Tibial nerve (tissue), 4 donors: ENCODE data around the gene PRUNE2. TPM values are rescaled to one million over a fixed set of nuclear protein-coding genes. Genes with fewer than 3 reads are reported as not detected.

ENCODE experiments used
- DNase-seq, 2 donors: peaks; one replicate each; pipeline ENCODE4 v3.0.0-alpha.2; 2019; ENCODE audit warnings: low spot score in 2 of 2
- H3K27ac ChIP-seq, 4 donors: fragments of 200-600 bp; sonication (generic) in 3 of 4; one replicate each; pipeline ENCODE4 v1.5.1; 2017 to 2019; ENCODE audit warnings: mild to moderate bottlenecking in 1 of 4
- H3K27me3 ChIP-seq, 2 donors: fragments of 200-600 bp; sonication (generic) in 1 of 2; one replicate each; pipeline versions ENCODE4 v1.5.1 to v1.6.0; 2017 to 2019
- H3K36me3 ChIP-seq, 3 donors: fragments of 200-600 bp; sonication (generic); one replicate each; pipeline ENCODE4 v1.5.1; 2018 to 2019
- H3K4me1 ChIP-seq, 4 donors: fragments of 200-600 bp; sonication (generic) in 3 of 4; one replicate each; pipeline ENCODE4 v1.5.1; 2017 to 2019
- H3K4me3 ChIP-seq, 4 donors: fragments of 200-600 bp; sonication (generic) in 3 of 4; one replicate each; pipeline ENCODE4 v1.5.1; 2017 to 2019; ENCODE audit warnings: mild to moderate bottlenecking in 1 of 4, moderate library complexity in 1 of 4
- H3K9me3 ChIP-seq, 4 donors: fragments of 200-600 bp; sonication (generic) in 3 of 4; one replicate each; pipeline ENCODE4 v1.5.1; 2017 to 2019
- EP300 ChIP-seq, 2 donors: sonication (generic); formaldehyde crosslinking; IDR thresholded peaks; one replicate each; pipeline ENCODE4 v1.6.1; 2017; ENCODE audit warnings: antibody characterized with exemption in 2 of 2, mild to moderate bottlenecking in 1 of 2
- POLR2A ChIP-seq, 2 donors: fragments of 450-650 bp; IDR thresholded peaks; one replicate each; pipeline ENCODE4 v1.6.1; 2017; ENCODE audit warnings: antibody characterized with exemption in 2 of 2, mild to moderate bottlenecking in 2 of 2, moderate library complexity in 2 of 2
- WGBS, 2 donors: methylation state at CpG; one replicate each; pipeline ENCODE4 v1.1.5; 2018; 5-methylcytosine and 5-hydroxymethylcytosine counted together
- total RNA-seq, 4 donors: library from RNA; depleted of rRNA; stranded (reverse); fragments of >200 nt; gene quantifications; one replicate each; pipeline ENCODE4 v1.1.0, GENCODE V29; 2016
- TF ChIP-seq, protein P1 (sequence below), 5 experiments: fragments of 200-600 bp in 3 of 5; fragments of 450-650 bp in 2 of 5; sonication (generic) in 3 of 5; IDR thresholded peaks; one replicate each; pipeline ENCODE4 v1.5.1; 2016 to 2019; ENCODE audit warnings: antibody characterized with exemption in 5 of 5, mild to moderate bottlenecking in 3 of 5, moderate library complexity in 2 of 5

Gene PRUNE2
- total RNA-seq, 4 donors from 2014 or later = 23.2 to 50.4 (median 24.2) TPM

DNA sequence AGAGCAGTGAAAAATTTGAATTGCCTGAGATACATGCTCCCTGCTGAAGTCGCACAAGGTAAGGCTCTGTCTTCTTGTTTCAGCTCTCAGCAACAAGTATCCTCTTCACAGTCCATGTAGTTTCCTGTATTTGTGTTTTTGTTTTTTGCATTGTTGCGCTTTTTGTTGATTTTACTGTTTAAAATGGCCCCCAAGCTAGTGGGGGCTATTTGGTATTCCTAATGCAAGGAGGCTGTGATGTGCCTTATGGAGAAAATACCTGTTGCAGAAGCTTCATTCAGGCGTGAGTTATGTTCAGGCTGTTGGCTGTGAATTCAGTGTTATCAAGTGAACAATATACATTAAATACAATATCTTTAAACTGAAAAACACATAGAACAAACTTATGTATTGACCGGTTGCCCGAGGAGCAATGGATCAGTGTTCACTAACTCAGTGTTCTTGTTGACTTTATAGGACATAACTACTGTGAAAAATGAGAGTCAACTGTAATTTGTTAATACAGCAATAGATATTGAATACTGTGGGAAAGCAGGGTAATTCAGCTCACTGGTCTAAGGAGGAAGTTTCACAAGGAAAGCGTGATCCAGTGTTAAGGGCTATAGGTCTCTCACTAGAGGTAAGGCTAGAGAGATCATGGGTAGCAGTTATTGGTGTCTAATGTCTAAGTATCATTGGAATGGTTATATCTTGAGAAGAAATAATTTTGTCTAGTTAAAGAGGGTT is 296.5 kb downstream of the PRUNE2 start:
- TF ChIP-seq, protein P1, sequence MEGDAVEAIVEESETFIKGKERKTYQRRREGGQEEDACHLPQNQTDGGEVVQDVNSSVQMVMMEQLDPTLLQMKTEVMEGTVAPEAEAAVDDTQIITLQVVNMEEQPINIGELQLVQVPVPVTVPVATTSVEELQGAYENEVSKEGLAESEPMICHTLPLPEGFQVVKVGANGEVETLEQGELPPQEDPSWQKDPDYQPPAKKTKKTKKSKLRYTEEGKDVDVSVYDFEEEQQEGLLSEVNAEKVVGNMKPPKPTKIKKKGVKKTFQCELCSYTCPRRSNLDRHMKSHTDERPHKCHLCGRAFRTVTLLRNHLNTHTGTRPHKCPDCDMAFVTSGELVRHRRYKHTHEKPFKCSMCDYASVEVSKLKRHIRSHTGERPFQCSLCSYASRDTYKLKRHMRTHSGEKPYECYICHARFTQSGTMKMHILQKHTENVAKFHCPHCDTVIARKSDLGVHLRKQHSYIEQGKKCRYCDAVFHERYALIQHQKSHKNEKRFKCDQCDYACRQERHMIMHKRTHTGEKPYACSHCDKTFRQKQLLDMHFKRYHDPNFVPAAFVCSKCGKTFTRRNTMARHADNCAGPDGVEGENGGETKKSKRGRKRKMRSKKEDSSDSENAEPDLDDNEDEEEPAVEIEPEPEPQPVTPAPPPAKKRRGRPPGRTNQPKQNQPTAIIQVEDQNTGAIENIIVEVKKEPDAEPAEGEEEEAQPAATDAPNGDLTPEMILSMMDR (IDR thresholded peaks at IDR 0.05) = no peak
- TF ChIP-seq EP300 (IDR thresholded peaks at IDR 0.05) (no peak), POLR2A (IDR thresholded peaks at IDR 0.05) (no peak)
- peak overlapping the region in 2 of 4 donors; percentile 2 to 42 for H3K27ac ChIP-seq

DNA sequence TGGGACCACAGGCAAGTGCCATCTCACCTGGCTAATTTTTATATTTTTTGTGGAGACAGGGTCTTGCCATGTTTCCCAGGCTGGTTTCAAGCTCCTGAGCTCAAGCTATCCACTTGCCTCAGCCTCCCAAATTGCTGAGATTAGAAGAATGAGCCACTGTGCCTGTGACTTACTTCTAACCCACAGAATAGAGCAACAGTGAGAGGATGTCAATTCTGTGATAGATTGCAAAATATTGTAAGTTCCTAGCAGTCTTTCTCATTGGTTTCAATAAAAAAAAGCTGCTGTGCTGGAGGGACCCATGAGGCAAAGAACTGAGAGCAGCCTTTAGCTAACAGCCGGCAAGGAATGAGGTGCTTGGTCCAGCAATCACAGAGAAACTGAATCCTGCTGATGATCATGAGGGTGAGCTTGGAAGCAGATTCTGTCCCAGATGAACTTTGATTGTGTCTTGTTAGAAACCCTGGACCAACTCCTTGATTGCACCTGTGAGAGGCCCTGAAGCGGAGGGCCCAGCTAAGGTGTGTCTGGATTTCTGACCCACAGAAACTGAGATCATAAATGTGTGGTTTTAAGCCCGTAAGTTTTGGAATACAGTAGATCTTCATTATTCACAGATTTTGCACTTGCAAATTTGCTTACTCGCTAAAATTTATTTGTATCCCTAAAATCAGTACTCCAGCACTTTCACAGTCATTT is 297.2 kb downstream of the PRUNE2 start:
- WGBS, 2 donors = 95 to 97% methylated on average over 4 of the region's 4 CpGs
- Histone ChIP-seq H3K4me3 (no peak overlapping the region), H3K4me1 (peaks cover 0 to 17% (median 8%) of the 10 kb centered on the region in 4 donors), H3K27me3 (no peaks in the 10 kb centered on the region), H3K36me3 (no peaks in the 10 kb centered on the region), H3K9me3 (no peaks in the 10 kb centered on the region), H3K27ac (no peak overlapping the region)
- DNase-seq = no peak
- TF ChIP-seq, protein P1 (IDR thresholded peaks at IDR 0.05) = no peak
- no peak for TF ChIP-seq EP300 (IDR thresholded peaks at IDR 0.05)
- TF ChIP-seq POLR2A (IDR thresholded peaks at IDR 0.05) = no peak

More for the DNA sequence above, 296.5 kb downstream of the PRUNE2 start:
- no peak for DNase-seq
- 92% methylated on average over 6 of the region's 6 CpGs for WGBS, 2 donors
- no peaks in the 10 kb centered on the region for H3K27me3 ChIP-seq
- peaks cover 0 to 18% (median 9%) of the 10 kb centered on the region in 4 donors for H3K4me1 ChIP-seq
- no peaks in the 10 kb centered on the region for H3K36me3 ChIP-seq
- H3K4me3 ChIP-seq = no peak overlapping the region
- no peaks in the 10 kb centered on the region for H3K9me3 ChIP-seq

DNA sequence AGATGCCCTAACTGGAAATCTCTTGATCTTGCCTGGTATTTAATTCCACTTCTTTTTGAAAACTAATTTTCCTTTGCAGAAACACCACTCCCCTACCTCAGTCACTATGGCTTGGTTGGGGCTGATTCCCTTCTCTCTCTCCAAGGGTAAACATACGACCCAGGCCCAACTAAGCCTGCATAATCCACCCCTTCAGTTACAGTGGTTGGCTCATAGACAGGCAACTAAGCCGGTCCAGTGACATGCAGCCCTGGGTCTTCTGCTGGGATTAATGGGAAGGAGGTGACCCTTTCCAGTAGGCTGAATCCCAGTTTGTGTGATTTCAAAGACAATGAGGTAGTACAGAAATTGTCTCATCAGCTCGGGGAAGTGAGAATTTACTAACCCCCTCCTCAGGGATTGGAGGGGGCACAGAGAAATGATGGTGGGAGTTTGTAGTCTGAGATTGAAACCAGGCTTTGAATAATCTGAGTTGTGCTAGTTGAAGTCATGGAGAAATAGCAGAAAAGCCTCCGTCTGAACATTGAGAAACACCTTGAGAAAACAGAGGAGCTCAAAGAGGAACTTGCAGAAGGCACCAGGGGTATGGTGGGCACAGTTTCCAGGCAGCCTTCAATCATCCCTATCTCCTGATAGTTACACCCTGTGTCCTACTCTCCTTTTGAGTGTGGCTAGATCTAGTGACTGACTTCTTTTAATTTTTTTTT is 298.0 kb downstream of the PRUNE2 start:
- TF ChIP-seq EP300 (IDR thresholded peaks at IDR 0.05) (no peak), POLR2A (IDR thresholded peaks at IDR 0.05) (no peak)
- TF ChIP-seq, protein P1 (IDR thresholded peaks at IDR 0.05) = no peak
- Histone ChIP-seq H3K27me3 (no peaks in the 10 kb centered on the region), H3K4me3 (no peak overlapping the region), H3K4me1 (peaks cover 0 to 17% (median 8%) of the 10 kb centered on the region in 4 donors), H3K9me3 (no peaks in the 10 kb centered on the region), H3K27ac (no peak overlapping the region), H3K36me3 (no peaks in the 10 kb centered on the region)
- 83 to 84% methylated on average over 4 of the region's 4 CpGs for WGBS, 2 donors
- no peak for DNase-seq

DNA sequence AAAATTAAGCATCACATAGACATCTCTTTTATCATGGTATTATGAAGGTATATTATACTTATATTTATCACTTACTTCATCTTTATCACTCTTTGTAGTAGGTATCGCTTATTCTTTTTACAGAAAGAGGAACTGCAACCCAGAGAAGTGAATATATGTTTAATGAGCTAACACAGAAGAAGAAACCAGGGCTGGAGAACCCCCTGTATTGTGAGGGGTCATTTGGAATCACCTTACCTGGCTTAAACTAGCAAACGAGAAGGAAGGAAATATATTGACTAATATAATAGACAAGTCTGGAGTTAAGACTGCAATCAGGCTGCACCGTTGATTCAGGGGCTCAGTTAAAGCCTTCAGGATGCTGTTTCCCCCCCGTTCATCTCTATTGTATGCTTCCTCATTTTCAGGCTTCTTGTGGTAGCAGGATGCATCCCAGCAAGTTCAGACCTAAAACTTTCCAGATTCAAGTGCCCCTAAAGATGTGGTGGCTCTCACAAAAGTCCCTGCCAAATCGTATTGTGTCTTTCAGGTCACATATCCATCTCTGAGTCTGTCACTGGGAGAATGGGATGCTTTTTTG is 300.5 kb downstream of the PRUNE2 start:
- TF ChIP-seq, protein P1 (IDR thresholded peaks at IDR 0.05) = no peak
- TF ChIP-seq EP300 (IDR thresholded peaks at IDR 0.05) (no peak), POLR2A (IDR thresholded peaks at IDR 0.05) (no peak)
- DNase-seq = no peak
- Histone ChIP-seq H3K4me1 (peaks cover 0 to 15% (median 5%) of the 10 kb centered on the region in 4 donors), H3K36me3 (no peaks in the 10 kb centered on the region), H3K27me3 (no peaks in the 10 kb centered on the region), H3K9me3 (no peaks in the 10 kb centered on the region), H3K4me3 (no peak overlapping the region), H3K27ac (no peak overlapping the region)
- 77 to 79% methylated on average over 5 of the region's 5 CpGs for WGBS, 2 donors
